CD4-positive, alpha-beta T cell treated with Interleukin-2 at 100 ng/mL for 4 hours (primary cell): ENCODE data around the gene GP9.
A peak's percentile ranks its signal among the peaks of the same experiment; 100 is the strongest.
"Not testable (repeated sequence)": the region's sequence is repeated elsewhere in the genome, so short reads cannot be mapped to it uniquely, and the experiment has no call there.

Experiments
- DNase-seq: peaks from one replicate; pipeline ENCODE4 v3.0.0-alpha.2; 2020; ENCODE audit warnings: low spot score

Gene GP9

GRCh38 chr3:129050556-129051295 lies 9.9 kb upstream of the GP9 start:
- no peak for DNase-seq

- DNase-seq: no peak
These were observed 8.7 kb upstream of the GP9 start for GRCh38 chr3:129051871-129052340.

GRCh38 chr3:129052675-129053074 lies 7.9 kb upstream of the GP9 start:
- no peak for DNase-seq

- DNase-seq: no peak
These were observed 5.9 kb upstream of the GP9 start for GRCh38 chr3:129054605-129055104.

GRCh38 chr3:129056451-129057173 lies 4.0 kb upstream of the GP9 start:
- no peak for DNase-seq

- no peak for DNase-seq
These were observed 3.3 kb upstream of the GP9 start for GRCh38 chr3:129057249-129057648.

- peak; percentile 23 for DNase-seq
These were observed 2.0 kb upstream of the GP9 start for GRCh38 chr3:129058441-129059200.

- DNase-seq: no peak
These were observed 1.1 kb upstream of the GP9 start for GRCh38 chr3:129059311-129059958.

GRCh38 chr3:129061023-129061887 lies 676 bp downstream of the GP9 start:
- no peak for DNase-seq

GRCh38 chr3:129061888-129062834 lies 1.6 kb downstream of the GP9 start:
- no peak for DNase-seq

- no peak for DNase-seq
These were observed 2.6 kb downstream of the GP9 start for GRCh38 chr3:129063091-129063640.

- no peak for DNase-seq
These were observed 3.4 kb downstream of the GP9 start for GRCh38 chr3:129063841-129064482.

- DNase-seq: no peak
These were observed 4.6 kb downstream of the GP9 start for GRCh38 chr3:129065016-129065719.

GRCh38 chr3:129065720-129066073 lies 5.1 kb downstream of the GP9 start:
- DNase-seq: no peak

GRCh38 chr3:129067719-129068118 lies 7.1 kb downstream of the GP9 start:
- peak; percentile 3 for DNase-seq

- no peak for DNase-seq
These were observed 7.8 kb downstream of the GP9 start for GRCh38 chr3:129068291-129068886.

GRCh38 chr3:129069313-129070085 lies 8.9 kb downstream of the GP9 start:
- not testable (repeated sequence) for DNase-seq
